H1 (cell line): ENCODE data around the gene MAN2C1. TPM values are rescaled to one million over a fixed set of nuclear protein-coding genes. Genes with fewer than 3 reads are reported as not detected.

Experiments
- CTCF ChIA-PET: fragments of 300-600 bp; sonication (Branson Sonifier 250); formaldehyde crosslinking; loops from one replicate; lab custom pipeline; 2021; ENCODE audit not compliant: partially characterized antibody; lab: Charles Lee
- POLR2A ChIA-PET: fragments of 300-600 bp; sonication (Branson Sonifier 250); formaldehyde crosslinking; loops from one replicate; lab custom pipeline; 2021; ENCODE audit warnings: inconsistent platforms; ENCODE audit not compliant: partially characterized antibody; lab: Charles Lee
- DNase-seq, 2 experiments: peaks; one replicate each; pipeline versions ENCODE4 v3.0.0 to v3.0.0-alpha.2; 2010 to 2022; ENCODE audit warnings: low spot score in 2 of 2, low read depth in 1 of 2, mixed read lengths in 1 of 2
- FAIRE-seq: peaks from 2 replicates; lab custom pipeline; 2011; peaks lifted over from hg19 to GRCh38; lab: Jason Lieb, UNC
- H2AFZ ChIP-seq: 2 replicates; pipeline ENCODE4 v1.8.1; 2012; ENCODE audit warnings: low read length, inconsistent platforms
- H2AK5ac ChIP-seq: 2 replicates; pipeline ENCODE4 v1.6.1; 2013; ENCODE audit warnings: low read depth, low read length
- H2BK120ac ChIP-seq: replicated peaks from 2 replicates; pipeline ENCODE3; 2013; ENCODE audit warnings: low read depth, low read length, inconsistent platforms
- H2BK12ac ChIP-seq: 2 replicates; pipeline ENCODE4 v1.6.1; 2013; ENCODE audit warnings: low read depth, low read length
- H2BK15ac ChIP-seq: 2 replicates; pipeline ENCODE4 v1.6.1; 2013; ENCODE audit warnings: low read length
- H2BK20ac ChIP-seq: 2 replicates; pipeline ENCODE4 v1.6.1; 2013; ENCODE audit warnings: low read length
- H2BK5ac ChIP-seq: 2 replicates; pipeline ENCODE4 v1.6.1; 2013; ENCODE audit warnings: low read depth, low read length
- H3K14ac ChIP-seq: 2 replicates; pipeline ENCODE4 v1.6.1; 2013; ENCODE audit warnings: inconsistent platforms; ENCODE audit not compliant: insufficient read length
- H3K18ac ChIP-seq: 2 replicates; pipeline ENCODE4 v1.6.1; 2013; ENCODE audit warnings: low read length; ENCODE audit errors: extremely low read depth
- H3K23ac ChIP-seq: 2 replicates; pipeline ENCODE4 v1.6.1; 2013; ENCODE audit warnings: inconsistent platforms; ENCODE audit not compliant: insufficient read length
- H3K23me2 ChIP-seq: 2 replicates; pipeline ENCODE4 v1.6.1; 2013; ENCODE audit warnings: low read depth, low read length
- H3K27ac ChIP-seq: 2 replicates; pipeline ENCODE4 v1.6.1; 2011; ENCODE audit warnings: low read depth, low read length, inconsistent platforms
- H3K27me3 ChIP-seq, 4 experiments: replicated peaks in 1 of 4; 1 replicate in 1 of 4; 2 replicates in 3 of 4; pipeline versions ENCODE4 v1.6.1 to v1.8.1; 2011 to 2013; ENCODE audit warnings: low read length in 3 of 4, mild to moderate bottlenecking in 3 of 4, inconsistent platforms in 2 of 4, mixed read lengths in 2 of 4, moderate library complexity in 1 of 4; ENCODE audit not compliant: control insufficient read depth in 3 of 4, insufficient read depth in 3 of 4; ENCODE audit errors: extremely low read depth in 1 of 4
- H3K36me3 ChIP-seq, 4 experiments: 2 replicates each; pipeline versions ENCODE4 v1.6.1 to v1.8.1; 2011 to 2013; ENCODE audit warnings: mild to moderate bottlenecking in 4 of 4, low read length in 3 of 4, moderate library complexity in 2 of 4, control low read depth in 1 of 4, inconsistent platforms in 1 of 4; ENCODE audit not compliant: insufficient read depth in 4 of 4, control insufficient read depth in 2 of 4
- H3K4ac ChIP-seq: replicated peaks from 2 replicates; pipeline ENCODE3; 2013; ENCODE audit warnings: low read length, low read depth, mixed read lengths, inconsistent platforms; ENCODE audit not compliant: insufficient read length
- H3K4me1 ChIP-seq, 4 experiments: replicated peaks in 1 of 4; 1 replicate in 1 of 4; 2 replicates in 3 of 4; pipeline versions ENCODE4 v1.6.1 to v1.8.1; 2011 to 2013; ENCODE audit warnings: low read length in 3 of 4, inconsistent platforms in 2 of 4, mixed read lengths in 1 of 4; ENCODE audit not compliant: insufficient read depth in 4 of 4, control insufficient read depth in 3 of 4
- H3K4me2 ChIP-seq, 2 experiments: 2 replicates each; pipeline versions ENCODE4 v1.6.1 to v1.8.1; 2011 to 2013; ENCODE audit warnings: low read depth in 2 of 2, low read length in 2 of 2, control low read depth in 1 of 2, inconsistent platforms in 1 of 2, mild to moderate bottlenecking in 1 of 2; ENCODE audit not compliant: insufficient read depth in 1 of 2
- H3K4me3 ChIP-seq, 4 experiments: fragments of 200-600, 300-600 bp in 1 of 4; sonication (generic), shearing (Covaris generic), sonication (Bioruptor Twin) in 1 of 4; 2 replicates each; pipeline versions ENCODE4 v1.5.1 to v1.8.1; 2011 to 2016; ENCODE audit warnings: low read length in 4 of 4, low read depth in 3 of 4, control low read depth in 2 of 4, inconsistent platforms in 2 of 4, mild to moderate bottlenecking in 2 of 4, mixed read lengths in 1 of 4, moderate library complexity in 1 of 4; ENCODE audit not compliant: insufficient read depth in 2 of 4; ENCODE audit errors: extremely low read depth in 1 of 4
- H3K56ac ChIP-seq: replicated peaks from 2 replicates; pipeline ENCODE3; 2013; ENCODE audit warnings: low read depth, mild to moderate bottlenecking, mixed read lengths, low read length, inconsistent platforms; ENCODE audit not compliant: insufficient read length
- H3K79me1 ChIP-seq: 2 replicates; pipeline ENCODE4 v1.6.1; 2013; ENCODE audit warnings: low read depth, low read length, control low read depth
- H3K79me2 ChIP-seq, 2 experiments: 2 replicates each; pipeline versions ENCODE4 v1.6.1 to v1.8.1; 2012 to 2013; ENCODE audit warnings: low read length in 2 of 2, mild to moderate bottlenecking in 2 of 2, inconsistent platforms in 1 of 2; ENCODE audit not compliant: insufficient read depth in 2 of 2, control insufficient read depth in 1 of 2
- H3K9ac ChIP-seq, 4 experiments: replicated peaks in 1 of 4; 1 replicate in 1 of 4; 2 replicates in 3 of 4; pipeline versions ENCODE4 v1.6.1 to v1.8.1; 2011 to 2013; ENCODE audit warnings: low read depth in 3 of 4, low read length in 3 of 4, control low read depth in 2 of 4, mild to moderate bottlenecking in 2 of 4, moderate library complexity in 2 of 4, inconsistent platforms in 1 of 4; ENCODE audit errors: extremely low read depth in 1 of 4
- H3K9me3 ChIP-seq, 2 experiments: 2 replicates each; pipeline versions ENCODE4 v1.6.1 to v1.8.1; 2012 to 2013; ENCODE audit warnings: mild to moderate bottlenecking in 2 of 2, moderate library complexity in 2 of 2, control low read depth in 1 of 2, inconsistent platforms in 1 of 2, low read depth in 1 of 2, low read length in 1 of 2, mixed read lengths in 1 of 2; ENCODE audit not compliant: insufficient read depth in 2 of 2
- H4K20me1 ChIP-seq, 2 experiments: replicated peaks in 1 of 2; 2 replicates each; pipeline versions ENCODE3 to v1.8.1; 2011 to 2013; ENCODE audit warnings: inconsistent platforms in 2 of 2, low read length in 2 of 2, mild to moderate bottlenecking in 1 of 2; ENCODE audit not compliant: insufficient read depth in 2 of 2, control insufficient read depth in 1 of 2
- H4K5ac ChIP-seq: 2 replicates; pipeline ENCODE4 v1.6.1; 2013; ENCODE audit warnings: low read length, low read depth, mixed read lengths, inconsistent platforms; ENCODE audit not compliant: insufficient read length
- H4K8ac ChIP-seq: 2 replicates; pipeline ENCODE4 v1.8.0; 2013; ENCODE audit warnings: mild to moderate bottlenecking, moderate library complexity, low read length, inconsistent platforms; ENCODE audit not compliant: insufficient read depth; ENCODE audit errors: extremely low read depth
- H4K91ac ChIP-seq: replicated peaks from 2 replicates; pipeline ENCODE3; 2013; ENCODE audit warnings: low read length, mixed read lengths, inconsistent platforms; ENCODE audit not compliant: insufficient read length
- POU5F1 ChIP-seq: IDR thresholded peaks from 2 replicates; pipeline ENCODE4 v1.6.1; 2011; ENCODE audit warnings: low read depth, mild to moderate bottlenecking, low read length, moderate library complexity
- SIX5 ChIP-seq: IDR thresholded peaks from 2 replicates; pipeline ENCODE4 v1.6.1; 2011; ENCODE audit warnings: mild to moderate bottlenecking, low read depth, low read length
- WGBS, 2 experiments: shearing (Covaris generic) in 1 of 2; methylation state at CpG; one replicate each; pipeline versions ENCODE4 v1.1.6 to v1.1.7; 2013 to 2015; ENCODE audit warnings: low lambda C conversion rate in 2 of 2, mixed read lengths in 2 of 2, inconsistent platforms in 1 of 2, low coverage in 1 of 2, missing lambda C conversion rate in 1 of 2; ENCODE audit not compliant: insufficient replicate concordance in 2 of 2, insufficient coverage in 1 of 2, insufficient read length in 1 of 2; ENCODE audit errors: extremely low coverage in 1 of 2, missing lambda C conversion rate in 1 of 2; 5-methylcytosine and 5-hydroxymethylcytosine counted together
- polyA plus RNA-seq, 7 experiments: library from polyadenylated mRNA; depleted of rRNA in 3 of 7; stranded (reverse) in 5 of 7; unstranded in 2 of 7; fragments of >200 nt in 5 of 7; fragments of 200-250 nt in 2 of 7; gene quantifications; 1 replicate in 5 of 7; 2 replicates in 1 of 7; 4 replicates in 1 of 7; pipeline versions ENCODE4 v1.2.1 to v1.2.3, GENCODE V29; 2011 to 2013; ENCODE audit warnings: missing spikeins in 2 of 7, mixed read lengths in 2 of 7
- total RNA-seq: library from RNA; stranded (reverse); fragmentation: NEBNext Ultra II Directional; extraction: Animal tissue kit (Norgen Biotek cat#: 25700); gene quantifications from 2 replicates; pipeline ENCODE4 v1.2.1, GENCODE V29; 2021

MAN2C1 gene
- total and polyA plus RNA-seq, 2 of the 8 experiments (the other 6 are each of a cell fraction or from before 2014, with no cell fraction given) = 56.3 to 88.9 TPM

DNA sequence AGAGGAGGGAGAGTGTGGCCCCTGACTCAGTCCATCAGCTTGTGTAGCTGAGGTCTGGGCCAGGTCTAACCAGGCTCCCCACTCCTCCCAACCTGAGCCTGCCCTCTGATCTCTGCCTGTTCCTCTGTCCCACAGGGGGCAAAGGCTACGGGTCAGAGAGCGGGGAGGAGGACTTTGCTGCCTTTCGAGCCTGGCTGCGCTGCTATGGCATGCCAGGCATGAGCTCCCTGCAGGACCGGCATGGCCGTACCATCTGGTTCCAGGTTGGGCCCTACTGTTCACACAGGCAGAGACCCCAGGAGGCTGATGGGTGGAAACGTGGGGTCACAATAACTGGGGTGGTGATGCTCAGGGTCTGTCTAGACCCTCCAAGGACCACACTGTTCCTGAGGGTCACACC lies 14.8 kb downstream of the MAN2C1 start:
- H3K14ac ChIP-seq = no peak overlapping the region
- no peaks in the 10 kb centered on the region for H3K9me3 ChIP-seq
- no peaks in the 10 kb centered on the region; the same call in 1 of the 2 replicates for H3K79me1 ChIP-seq
- no peak overlapping the region for H2BK20ac ChIP-seq
- no peak overlapping the region for H2AK5ac ChIP-seq
- peaks cover 0 to 15% (median 5%) of the 10 kb centered on the region in 4 experiments; a peak in 5 of 7 replicates for H3K27me3 ChIP-seq
- H3K36me3 ChIP-seq = peaks cover 0 to 14% (median 1%) of the 10 kb centered on the region in 4 experiments; a peak in 4 of 8 replicates
- POLR2A ChIA-PET = interaction anchor here (1.2 to 8.2 kb wide), 6 partner anchors 8 to 25 kb away, joined by 3 to 69 read pairs (median 8); partner anchors contain the start of genes COMMD4 and MAN2C1
- no peak overlapping the region for H3K27ac ChIP-seq
- H3K4ac ChIP-seq = no peak overlapping the region
- peaks cover 0 to 6% (median 3%) of the 10 kb centered on the region in 4 experiments; a peak in 4 of 7 replicates for H3K4me1 ChIP-seq
- TF ChIP-seq POU5F1 (no peak), SIX5 (no peak)
- TF ChIP-seq, all 59 proteins: peak for 0
- Histone ChIP-seq H3K4me2 (no peak overlapping the region), H2BK15ac (no peak overlapping the region), H2BK12ac (no peak overlapping the region), H4K91ac (no peak overlapping the region), H3K23ac (no peak overlapping the region), H2AFZ (no peak overlapping the region), H3K18ac (no peak overlapping the region), H2BK5ac (no peak overlapping the region), H2BK120ac (no peak overlapping the region), H3K79me2 (no peaks in the 10 kb centered on the region), H3K56ac (no peak overlapping the region), H4K5ac (no peak overlapping the region), H4K20me1 (peaks cover 0 to 5% of the 10 kb centered on the region in 2 experiments), H3K9ac (no peak overlapping the region), H3K4me3 (no peak overlapping the region), H4K8ac (no peak overlapping the region), H3K23me2 (peaks cover 1% of the 10 kb centered on the region; the same call in 1 of the 2 replicates)
- DNase-seq = no peak
- CTCF ChIA-PET = interaction anchor here (0.9 to 2.5 kb wide), 3 partner anchors 10 to 244 kb away, joined by 3 to 11 read pairs (median 5); no protein-coding TSS in a partner anchor
- FAIRE-seq = no peak
- 89% methylated on average over 7 of the region's 7 CpGs; no CpG with 5 or more reads in 1 of the 2 experiments for WGBS, 2 experiments
